ENCODE measurements around the gene SLC16A2. TPM values are rescaled to one million over a fixed set of nuclear protein-coding genes. Genes with fewer than 3 reads are reported as not detected.

SLC16A2 gene
- total RNA-seq, 4 donors from 2014 or later = 6.4 to 12.1 (median 9.4) TPM

- no peaks in the 10 kb centered on the region for H3K36me3 ChIP-seq
- TF ChIP-seq POLR2AphosphoS5 (IDR thresholded peaks at IDR 0.05) (no peak), POLR2A (IDR thresholded peaks at IDR 0.05) (no peak), EP300 (IDR thresholded peaks at IDR 0.05) (no peak), CTCF (IDR thresholded peaks at IDR 0.05) (no peak)
- no peak overlapping the region for H3K4me3 ChIP-seq
- H3K27ac ChIP-seq = no peak overlapping the region
- no peaks in the 10 kb centered on the region for H3K27me3 ChIP-seq
- H3K9me3 ChIP-seq = no peaks in the 10 kb centered on the region
- ATAC-seq = no peak
- WGBS, 2 donors (ENCODE audit: low coverage in 1 of 2) = 82% methylated on average over 2 of the region's 13 CpGs; no CpG with 5 or more reads in 1 of the 2 donors
- no peaks in the 10 kb centered on the region for H3K4me1 ChIP-seq
Measured at GRCh38 chrX:74523870-74524735, 102.8 kb downstream of the SLC16A2 start.

- no peak for ATAC-seq
- no peaks in the 10 kb centered on the region for H3K27me3 ChIP-seq
- H3K36me3 ChIP-seq = no peaks in the 10 kb centered on the region
- H3K4me1 ChIP-seq = no peaks in the 10 kb centered on the region
- no peak overlapping the region for H3K4me3 ChIP-seq
- no peak for TF ChIP-seq POLR2AphosphoS5 (IDR thresholded peaks at IDR 0.05)
- TF ChIP-seq POLR2A (IDR thresholded peaks at IDR 0.05) = no peak
- TF ChIP-seq CTCF (IDR thresholded peaks at IDR 0.05) = no peak
- TF ChIP-seq EP300 (IDR thresholded peaks at IDR 0.05) = no peak
- H3K9me3 ChIP-seq = no peaks in the 10 kb centered on the region
- H3K27ac ChIP-seq = no peak overlapping the region
Measured at GRCh38 chrX:74525116-74525515, 103.8 kb downstream of the SLC16A2 start.

- Histone ChIP-seq H3K4me1 (no peaks in the 10 kb centered on the region), H3K27me3 (no peaks in the 10 kb centered on the region), H3K36me3 (peaks cover 0 to 1% of the 10 kb centered on the region in 2 donors), H3K9me3 (no peaks in the 10 kb centered on the region), H3K4me3 (no peak overlapping the region), H3K27ac (no peak overlapping the region)
- ATAC-seq = no peak
- TF ChIP-seq EP300 (IDR thresholded peaks at IDR 0.05) (no peak), POLR2AphosphoS5 (IDR thresholded peaks at IDR 0.05) (no peak), CTCF (IDR thresholded peaks at IDR 0.05) (no peak)
- WGBS, 2 donors (ENCODE audit: low coverage in 1 of 2) = 33% methylated on average over 1 of the region's 1 CpG; no CpG with 5 or more reads in 1 of the 2 donors
Measured at GRCh38 chrX:74526764-74527163, 105.5 kb downstream of the SLC16A2 start.

- Histone ChIP-seq H3K27ac (no peak overlapping the region), H3K9me3 (no peaks in the 10 kb centered on the region), H3K36me3 (peaks cover 0 to 4% of the 10 kb centered on the region in 2 donors), H3K4me3 (no peak overlapping the region), H3K4me1 (no peaks in the 10 kb centered on the region), H3K27me3 (no peaks in the 10 kb centered on the region)
- WGBS, 2 donors (ENCODE audit: low coverage in 1 of 2) = 33 to 51% methylated on average over 2 to 4 of the region's 4 CpGs
- ATAC-seq = no peak
- TF ChIP-seq CTCF (IDR thresholded peaks at IDR 0.05) (no peak), EP300 (IDR thresholded peaks at IDR 0.05) (no peak), POLR2AphosphoS5 (IDR thresholded peaks at IDR 0.05) (no peak)
Measured at GRCh38 chrX:74527350-74527749, 106.1 kb downstream of the SLC16A2 start.

- Histone ChIP-seq H3K27ac (no peak overlapping the region), H3K27me3 (no peaks in the 10 kb centered on the region), H3K9me3 (no peaks in the 10 kb centered on the region), H3K4me1 (no peaks in the 10 kb centered on the region), H3K4me3 (no peak overlapping the region), H3K36me3 (peaks cover 0 to 4% of the 10 kb centered on the region in 2 donors)
- WGBS, 2 donors (ENCODE audit: low coverage in 1 of 2) = 72 to 90% methylated on average over 2 to 3 of the region's 6 CpGs
- no peak for ATAC-seq
- TF ChIP-seq CTCF (IDR thresholded peaks at IDR 0.05) = no peak
- TF ChIP-seq EP300 (IDR thresholded peaks at IDR 0.05) = no peak
- TF ChIP-seq POLR2A (IDR thresholded peaks at IDR 0.05) = no peak
- no peak for TF ChIP-seq POLR2AphosphoS5 (IDR thresholded peaks at IDR 0.05)
Measured at GRCh38 chrX:74529311-74529710, 108.0 kb downstream of the SLC16A2 start.

Data from gastroesophageal sphincter (tissue), 4 donors.